ENCODE results near the gene ARL6IP4.
"Not testable (repeated sequence)": the region's sequence is repeated elsewhere in the genome, so short reads cannot be mapped to it uniquely, and the experiment has no call there.

The ARL6IP4 gene

GRCh38 chr12:122980183-122981035 is at the start of gene ARL6IP4:
TSS of gene ARL6IP4 (plus strand) at chr12:122980681. CDS start at chr12:122981140, 459 bp downstream.
- FAIRE-seq = no peak

- FAIRE-seq = no peak
These were observed 48.3 kb upstream of the ARL6IP4 start for GRCh38 chr12:122932207-122932606.

DNA sequence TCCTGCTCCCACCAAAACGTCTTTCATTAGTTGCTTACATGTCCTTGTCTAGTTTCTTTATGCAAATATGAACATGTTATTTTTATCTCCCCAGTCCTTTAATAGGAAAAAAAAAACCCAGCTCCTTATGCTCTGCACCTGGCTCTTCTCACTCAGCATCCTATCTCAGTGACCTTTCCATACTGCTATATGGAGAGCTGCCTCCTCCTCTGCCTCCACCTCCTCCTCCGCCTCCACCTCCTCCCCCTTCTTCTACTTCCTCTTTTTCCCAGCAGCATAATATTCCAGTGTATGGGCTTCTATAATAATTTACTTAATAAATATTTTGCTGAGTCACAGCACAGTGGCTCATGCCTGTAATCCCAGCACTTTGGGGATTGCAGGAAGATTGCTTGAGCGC is 45.8 kb upstream of the ARL6IP4 start:
- no peak for FAIRE-seq

DNA sequence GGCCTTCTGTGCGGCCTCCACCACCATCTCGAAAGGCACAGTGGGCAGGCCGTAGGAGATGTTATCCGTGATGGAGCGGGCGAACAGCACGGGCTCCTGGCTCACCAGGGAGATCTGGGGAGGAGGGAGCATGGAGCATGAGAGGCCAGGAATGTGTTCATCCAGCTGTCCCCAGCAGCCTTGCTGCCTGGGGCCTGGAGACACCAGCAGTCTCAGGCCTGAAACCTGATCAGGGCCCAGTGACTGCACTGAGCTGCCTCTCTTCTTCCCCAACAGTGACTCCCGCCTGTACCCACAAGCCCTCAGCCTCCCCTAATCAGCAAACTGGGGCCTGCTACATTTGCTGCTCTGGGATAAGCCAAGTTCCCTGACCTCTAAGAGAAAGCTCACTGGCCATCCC is 45.2 kb upstream of the ARL6IP4 start:
- FAIRE-seq = no peak

DNA sequence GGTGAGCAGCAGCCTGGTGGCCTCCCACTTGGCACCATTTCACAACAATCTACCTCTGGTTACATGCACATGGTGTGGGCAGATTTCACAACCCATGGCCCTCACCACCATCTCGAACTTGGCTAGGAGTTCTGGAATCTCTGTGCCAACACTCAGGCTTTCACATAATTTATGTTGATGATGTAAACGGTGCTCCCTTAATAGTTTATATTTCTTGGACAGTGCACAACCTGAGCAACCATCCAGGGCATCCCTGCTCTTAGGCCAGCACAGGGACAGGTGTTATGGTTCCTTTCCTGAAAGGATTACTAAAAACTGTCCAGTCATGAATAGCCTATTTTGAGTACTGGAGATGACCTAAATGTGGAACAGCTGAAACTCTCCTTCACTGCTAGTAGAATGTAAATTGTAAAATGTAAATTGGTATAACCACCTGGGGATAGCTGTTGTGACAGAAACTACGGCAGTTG is 42.8 kb upstream of the ARL6IP4 start:
- FAIRE-seq = no peak

DNA sequence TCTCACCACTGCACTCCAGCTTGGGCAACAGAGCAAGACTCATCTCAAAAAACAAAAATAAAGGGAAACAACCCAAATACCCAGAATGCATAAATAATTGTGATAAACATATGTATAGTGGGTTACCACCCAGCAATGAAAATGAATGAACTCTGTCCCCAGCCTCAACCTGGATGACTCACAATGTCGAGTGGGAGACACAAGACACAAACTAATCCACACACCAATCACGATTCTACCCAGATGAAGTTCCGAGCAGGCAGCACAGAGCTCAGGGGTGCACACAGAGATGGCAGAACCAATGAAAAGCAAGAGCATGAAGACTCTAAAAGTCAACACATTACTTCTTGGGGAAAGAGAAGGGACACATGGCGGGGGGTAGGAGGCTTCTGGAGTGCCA is 41.4 kb upstream of the ARL6IP4 start:
- FAIRE-seq = no peak

DNA sequence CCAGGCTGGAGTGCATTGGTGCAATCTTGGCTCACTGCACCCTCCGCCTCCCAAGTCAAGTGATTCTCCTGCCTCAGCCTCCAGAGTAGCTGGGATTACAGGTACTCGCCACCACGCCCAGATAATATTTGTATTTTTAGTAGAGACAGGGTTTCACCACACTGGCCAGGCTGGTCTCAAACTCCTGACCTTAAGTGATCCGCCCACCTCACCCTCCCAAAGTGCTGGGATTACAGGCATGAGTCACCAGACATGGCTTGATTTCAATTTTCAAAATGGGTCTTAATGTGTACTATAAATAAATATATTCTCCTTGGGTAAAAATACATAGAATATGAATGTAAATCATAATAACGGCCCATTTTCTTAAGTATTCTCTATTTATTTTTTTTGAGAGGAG is 39.1 kb upstream of the ARL6IP4 start:
- FAIRE-seq = not testable (repeated sequence)

- no peak for FAIRE-seq
These were observed 37.8 kb upstream of the ARL6IP4 start for GRCh38 chr12:122942637-122943036.

GRCh38 chr12:122943196-122943595 is 37.3 kb upstream of the ARL6IP4 start:
- FAIRE-seq = no peak

GRCh38 chr12:122944605-122945592 is 35.6 kb upstream of the ARL6IP4 start:
- no peak for FAIRE-seq

GRCh38 chr12:122946690-122947341 is 33.7 kb upstream of the ARL6IP4 start:
- FAIRE-seq = no peak

DNA sequence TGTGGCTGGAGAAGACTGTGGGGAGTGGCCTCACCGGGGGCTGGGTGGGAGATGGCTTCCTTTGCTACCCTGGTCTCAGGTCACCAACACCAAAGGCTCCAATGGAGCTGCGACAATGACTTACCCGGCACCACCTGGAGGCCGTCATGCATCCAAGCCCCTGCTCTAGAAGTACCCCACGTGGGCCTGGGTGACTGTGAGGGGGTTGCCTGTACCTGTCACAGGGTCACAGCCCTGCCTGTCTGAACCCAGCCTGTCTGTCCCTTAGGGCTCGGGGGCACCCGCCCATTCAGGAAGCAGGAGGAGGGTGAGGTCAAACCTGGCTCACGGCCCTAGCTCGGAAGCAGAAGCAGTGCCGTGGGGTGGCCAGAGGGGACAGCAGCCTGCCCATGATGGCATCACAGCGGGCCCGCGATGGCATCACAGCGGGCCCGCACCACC is 33.1 kb upstream of the ARL6IP4 start:
- FAIRE-seq = no peak

DNA sequence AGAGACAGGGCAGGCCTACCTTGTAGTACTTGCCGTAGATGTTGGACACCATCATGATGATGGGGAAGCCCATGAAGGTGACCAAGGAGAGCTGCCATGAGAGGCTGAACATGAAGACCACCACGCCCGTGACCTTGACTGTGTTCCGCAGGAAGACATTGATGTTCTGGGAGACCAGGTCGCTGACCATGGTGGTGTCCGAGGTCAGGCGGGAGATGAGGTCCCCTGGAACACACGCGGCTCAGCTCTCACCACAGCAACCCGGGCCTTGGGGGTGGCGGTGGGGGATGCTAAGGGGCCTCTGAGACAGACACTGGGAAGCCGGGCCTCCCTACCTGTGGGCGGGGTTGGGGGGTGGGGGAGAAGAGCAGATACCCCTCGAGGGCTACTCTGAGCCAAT is 31.9 kb upstream of the ARL6IP4 start:
- FAIRE-seq = no peak

GRCh38 chr12:122949405-122949804 is 31.1 kb upstream of the ARL6IP4 start:
- FAIRE-seq = no peak

DNA sequence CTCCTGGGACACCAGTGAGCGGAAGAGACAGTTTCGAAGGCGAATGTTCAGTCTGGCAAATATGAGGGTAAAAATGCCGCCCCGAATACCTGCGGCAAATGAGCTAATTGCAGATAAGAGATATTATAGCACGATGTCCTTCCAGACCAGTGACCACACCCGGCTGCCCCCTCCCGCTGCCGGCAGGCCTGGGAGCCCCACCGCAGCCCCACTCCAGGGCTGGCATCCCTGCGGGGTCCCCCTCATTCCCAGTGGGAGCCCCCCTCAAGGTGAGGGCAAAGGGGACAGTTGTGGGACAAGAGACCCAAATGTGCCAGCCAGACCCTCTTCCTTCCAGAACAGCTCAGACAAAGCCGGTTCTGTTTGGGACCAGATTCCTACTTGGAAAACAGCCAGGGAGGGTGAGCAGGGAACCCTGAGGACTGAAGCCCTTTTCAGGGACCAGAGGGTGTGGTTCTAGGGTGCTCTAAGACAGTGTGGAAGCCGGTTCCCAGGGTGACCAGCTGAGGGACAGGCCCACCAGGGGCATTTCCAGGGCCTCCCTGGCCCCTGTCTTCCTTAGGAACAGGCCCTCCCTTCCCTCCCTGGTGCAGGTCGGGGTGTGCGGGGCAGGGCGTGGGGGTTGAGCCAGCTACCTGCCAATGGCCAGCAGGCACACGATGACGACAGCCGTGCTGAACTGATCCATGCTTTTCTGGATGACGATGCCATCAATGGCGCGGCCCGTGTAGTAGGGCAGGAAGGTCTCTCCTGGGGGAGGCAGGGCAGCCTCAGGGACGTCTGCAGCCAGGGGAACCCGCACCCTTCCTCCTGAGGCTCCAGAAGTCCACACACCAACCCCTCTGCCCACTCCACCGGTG is 30.4 kb upstream of the ARL6IP4 start:
- no peak for FAIRE-seq

DNA sequence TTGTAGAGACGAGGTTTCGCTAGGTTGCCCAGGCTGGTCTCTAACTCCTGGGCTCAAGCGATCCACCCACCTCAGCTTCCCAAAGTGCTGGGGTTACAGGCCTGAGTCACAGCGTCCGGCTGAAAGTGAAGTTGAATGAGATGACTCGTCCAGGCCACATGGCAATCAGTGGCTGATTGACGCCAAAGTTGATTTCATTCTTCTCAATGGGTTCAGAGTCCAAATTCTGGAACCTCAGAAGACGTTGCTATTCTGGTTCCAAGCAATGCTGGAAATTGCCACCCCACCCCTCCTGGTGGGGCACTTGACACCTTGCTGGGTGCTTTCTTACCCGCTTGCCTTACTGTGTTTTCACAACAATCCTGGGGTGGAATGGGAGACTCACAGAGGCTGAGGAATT is 29.1 kb upstream of the ARL6IP4 start:
- no peak for FAIRE-seq

- FAIRE-seq = no peak
These were observed 28.2 kb upstream of the ARL6IP4 start for GRCh38 chr12:122951979-122952892.

DNA sequence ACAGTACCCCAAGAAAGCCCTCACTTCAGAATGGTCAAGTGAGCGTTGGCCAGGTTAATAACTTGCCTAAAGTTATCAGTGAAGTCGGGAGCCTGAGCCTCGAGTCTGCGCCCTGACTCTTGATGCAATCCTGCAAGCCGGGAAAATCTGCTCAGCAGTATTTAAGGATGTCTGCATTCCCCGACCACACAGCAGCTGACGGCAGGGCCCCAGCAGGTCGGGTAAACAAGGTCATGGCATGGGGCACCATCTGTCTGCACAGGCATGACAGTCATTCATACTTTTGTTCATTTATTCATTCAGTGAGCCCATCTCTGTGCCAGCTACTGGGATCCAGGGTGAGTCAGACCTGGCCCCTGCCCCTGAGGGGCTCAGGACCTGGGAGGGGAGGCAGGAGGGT is 25.3 kb upstream of the ARL6IP4 start:
- no peak for FAIRE-seq

DNA sequence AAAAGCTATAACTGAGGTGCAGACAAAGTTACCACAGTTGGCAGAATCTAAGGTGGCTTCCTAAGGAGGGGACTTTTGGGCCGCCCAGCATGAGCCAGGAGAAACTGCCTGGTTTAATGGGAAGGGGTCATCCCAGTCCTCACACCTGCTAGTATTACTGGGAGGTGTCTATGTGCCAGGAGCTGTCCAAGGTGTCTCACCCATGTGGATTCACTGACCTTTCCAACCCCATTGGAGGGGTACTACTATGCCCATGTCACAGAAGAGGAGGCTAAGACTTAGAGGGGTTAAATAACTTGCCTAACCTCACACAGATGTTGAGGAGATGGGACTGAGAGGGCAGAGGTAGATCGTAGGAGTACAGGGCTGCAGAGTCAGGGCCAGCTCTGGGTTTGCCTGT is 24.4 kb upstream of the ARL6IP4 start:
- FAIRE-seq = no peak

DNA sequence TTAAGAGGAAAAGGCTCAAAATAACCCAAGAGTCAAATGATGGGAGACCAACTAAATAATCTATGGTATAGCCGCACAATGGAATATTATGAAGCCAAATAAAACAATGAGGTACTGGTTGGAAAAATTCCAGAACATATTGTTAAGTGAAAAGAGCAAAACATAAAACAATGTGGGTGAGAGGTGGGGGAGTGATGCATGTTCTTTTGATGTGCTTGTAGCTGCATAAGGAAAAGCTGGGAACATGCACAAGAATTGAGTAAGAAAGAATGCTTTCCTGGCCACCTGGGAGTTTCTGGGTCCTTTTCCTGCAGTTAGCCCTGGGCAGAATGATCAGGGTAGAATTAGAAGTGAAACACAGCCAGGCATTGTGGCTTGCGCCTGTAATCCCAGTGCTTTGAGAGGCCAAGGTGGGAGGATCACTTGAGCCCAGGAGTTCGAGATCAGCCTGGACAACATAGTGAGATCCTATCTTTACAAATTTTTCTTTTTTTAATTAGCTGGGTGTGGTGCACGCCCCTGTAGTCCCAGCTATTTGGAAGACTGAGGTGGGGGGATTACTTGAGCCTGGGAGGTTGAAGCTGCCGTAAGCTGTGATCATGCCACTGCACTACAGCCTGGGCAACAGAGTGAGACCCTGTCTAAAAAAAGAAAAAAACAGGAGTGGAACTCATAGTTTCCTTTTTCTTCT is 22.1 kb upstream of the ARL6IP4 start:
- no peak for FAIRE-seq

Measured in islet of Langerhans (tissue), 1 donor.